Keratinocyte (primary cell): ENCODE measurements around the gene SCT. TPM values are rescaled to one million over a fixed set of nuclear protein-coding genes. Genes with fewer than 3 reads are reported as not detected.

ENCODE experiments used
- DNase-seq: peaks from one replicate; pipeline ENCODE4 v3.0.0-alpha.2; 2011; ENCODE audit warnings: low read depth, missing footprints, low spot score
- FAIRE-seq: peaks from 2 replicates; lab custom pipeline; 2011; peaks lifted over from hg19 to GRCh38; lab: Jason Lieb, UNC
- H2AFZ ChIP-seq: 2 replicates; pipeline ENCODE4 v1.6.0; 2012; ENCODE audit warnings: low read length, control low read depth, inconsistent platforms; ENCODE audit not compliant: control insufficient read depth
- H3K27ac ChIP-seq: 2 replicates; pipeline ENCODE4 v1.5.1; 2011; ENCODE audit warnings: low read length; ENCODE audit not compliant: control insufficient read depth, insufficient read depth
- H3K27me3 ChIP-seq: 3 replicates; pipeline ENCODE4 v1.6.0; 2011; ENCODE audit warnings: low read length; ENCODE audit not compliant: control insufficient read depth, insufficient read depth; ENCODE audit errors: extremely low read depth
- H3K36me3 ChIP-seq, 2 experiments: 2 replicates in 1 of 2; 3 replicates in 1 of 2; pipeline ENCODE4 v1.5.1; 2011; ENCODE audit warnings: low read length in 2 of 2, mild to moderate bottlenecking in 1 of 2; ENCODE audit not compliant: control insufficient read depth in 2 of 2, insufficient read depth in 2 of 2; ENCODE audit errors: extremely low read depth in 1 of 2
- H3K4me1 ChIP-seq: 3 replicates; pipeline ENCODE4 v1.5.1; 2011; ENCODE audit warnings: low read length; ENCODE audit not compliant: control insufficient read depth, insufficient read depth; ENCODE audit errors: extremely low read depth
- H3K4me2 ChIP-seq: 3 replicates; pipeline ENCODE4 v1.6.0; 2011; ENCODE audit warnings: low read depth, low read length; ENCODE audit not compliant: control insufficient read depth, insufficient read depth; ENCODE audit errors: extremely low read depth
- H3K4me3 ChIP-seq, 3 experiments: fragments of 200-600 bp in 1 of 3; sonication (generic) in 1 of 3; 2 replicates in 2 of 3; 3 replicates in 1 of 3; pipeline ENCODE4 v1.5.1; 2011 to 2016; ENCODE audit warnings: low read length in 3 of 3, mild to moderate bottlenecking in 3 of 3, control low read depth in 2 of 3, inconsistent platforms in 1 of 3, low read depth in 1 of 3, mixed read lengths in 1 of 3, mixed run types in 1 of 3, moderate library complexity in 1 of 3; ENCODE audit not compliant: control insufficient read depth in 2 of 3, insufficient read depth in 2 of 3; ENCODE audit errors: extremely low read depth in 1 of 3
- H3K79me2 ChIP-seq: 2 replicates; pipeline ENCODE4 v1.6.0; 2012; ENCODE audit warnings: low read length; ENCODE audit not compliant: control insufficient read depth, insufficient read depth
- H3K9ac ChIP-seq: 3 replicates; pipeline ENCODE4 v1.6.0; 2011; ENCODE audit warnings: low read length; ENCODE audit not compliant: control insufficient read depth, insufficient read depth; ENCODE audit errors: extremely low read depth
- H3K9me1 ChIP-seq: 3 replicates; pipeline ENCODE4 v1.6.0; 2011; ENCODE audit warnings: low read length; ENCODE audit not compliant: control insufficient read depth, insufficient read depth; ENCODE audit errors: extremely low read depth
- H3K9me3 ChIP-seq: 2 replicates; pipeline ENCODE4 v1.5.1; 2012; ENCODE audit warnings: low read depth, low read length; ENCODE audit not compliant: control insufficient read depth
- H4K20me1 ChIP-seq: 3 replicates; pipeline ENCODE4 v1.6.0; 2011; ENCODE audit warnings: low read length; ENCODE audit not compliant: control insufficient read depth, insufficient read depth; ENCODE audit errors: extremely low read depth
- EZH2 ChIP-seq: IDR thresholded peaks from one replicate; pipeline ENCODE4 v1.6.1; 2012; ENCODE audit warnings: inconsistent platforms, mild to moderate bottlenecking, low read length, moderate library complexity
- dilution Hi-C: fragments of 300-500 bp; cut with MboI; formaldehyde crosslinking; loops from one replicate; pipeline ENCODE4 v1.7.0; 2020; ENCODE audit warnings: low sequenced_read_pairs; ENCODE audit not compliant: extremely low pct_ligation_motif_present
- polyA plus RNA-seq, 5 experiments: library from polyadenylated mRNA; depleted of rRNA in 3 of 5; stranded (reverse) in 3 of 5; stranded (forward) in 1 of 5; unstranded in 1 of 5; fragments of >200 nt; gene quantifications; 1 replicate in 1 of 5; 2 replicates in 3 of 5; 3 replicates in 1 of 5; pipeline versions ENCODE4 v1.2.1 to v1.2.3, GENCODE V29; 2011 to 2012; ENCODE audit warnings: missing spikeins in 2 of 5, low read depth in 1 of 5, low replicate concordance in 1 of 5
- TF ChIP-seq, protein P1 (sequence below), 3 experiments: IDR thresholded peaks in 1 of 3; conservative IDR thresholded peaks in 1 of 3; optimal IDR thresholded peaks in 1 of 3; 2 replicates in 2 of 3; 3 replicates in 1 of 3; pipeline versions ENCODE3 to v1.5.1; 2011; ENCODE audit warnings: low read length in 3 of 3, mild to moderate bottlenecking in 3 of 3, moderate library complexity in 2 of 3, control low read depth in 1 of 3, inconsistent platforms in 1 of 3; ENCODE audit not compliant: insufficient read depth in 2 of 3; ENCODE audit errors: extremely low read depth in 1 of 3

Gene SCT
- polyA plus RNA-seq, 1 donor (not counting 4 experiments of a cell fraction or from before 2014, with no cell fraction given) = not detected

- Histone ChIP-seq H3K79me2 (no peaks in the 10 kb centered on the region), H3K9me1 (no peaks in the 10 kb centered on the region), H3K4me1 (no peaks in the 10 kb centered on the region), H2AFZ (no peak within 1 kb of the TSS), H3K36me3 (no peaks in the 10 kb centered on the region), H4K20me1 (no peaks in the 10 kb centered on the region), H3K27ac (no peak within 1 kb of the TSS), H3K9ac (no peak within 1 kb of the TSS), H3K4me3 (no peak within 1 kb of the TSS), H3K4me2 (no peak within 1 kb of the TSS), H3K9me3 (no peaks in the 10 kb centered on the region), H3K27me3 (no peaks in the 10 kb centered on the region)
- DNase-seq (no peak), FAIRE-seq (no peak)
- no peak for TF ChIP-seq EZH2
- TF ChIP-seq, protein P1, sequence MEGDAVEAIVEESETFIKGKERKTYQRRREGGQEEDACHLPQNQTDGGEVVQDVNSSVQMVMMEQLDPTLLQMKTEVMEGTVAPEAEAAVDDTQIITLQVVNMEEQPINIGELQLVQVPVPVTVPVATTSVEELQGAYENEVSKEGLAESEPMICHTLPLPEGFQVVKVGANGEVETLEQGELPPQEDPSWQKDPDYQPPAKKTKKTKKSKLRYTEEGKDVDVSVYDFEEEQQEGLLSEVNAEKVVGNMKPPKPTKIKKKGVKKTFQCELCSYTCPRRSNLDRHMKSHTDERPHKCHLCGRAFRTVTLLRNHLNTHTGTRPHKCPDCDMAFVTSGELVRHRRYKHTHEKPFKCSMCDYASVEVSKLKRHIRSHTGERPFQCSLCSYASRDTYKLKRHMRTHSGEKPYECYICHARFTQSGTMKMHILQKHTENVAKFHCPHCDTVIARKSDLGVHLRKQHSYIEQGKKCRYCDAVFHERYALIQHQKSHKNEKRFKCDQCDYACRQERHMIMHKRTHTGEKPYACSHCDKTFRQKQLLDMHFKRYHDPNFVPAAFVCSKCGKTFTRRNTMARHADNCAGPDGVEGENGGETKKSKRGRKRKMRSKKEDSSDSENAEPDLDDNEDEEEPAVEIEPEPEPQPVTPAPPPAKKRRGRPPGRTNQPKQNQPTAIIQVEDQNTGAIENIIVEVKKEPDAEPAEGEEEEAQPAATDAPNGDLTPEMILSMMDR (optimal IDR thresholded peaks at IDR 0.05 in 1 of 3, IDR thresholded peaks at IDR 0.05 in 1 of 3, conservative IDR thresholded peaks at IDR 0.05 in 1 of 3; ENCODE audit: extremely low read depth in 1 of 3, insufficient read depth in 2 of 3, low read length in 3 of 3) = no peak
- dilution Hi-C loops = no loop called here
Measured at GRCh38 chr11:624705-625635, 2.0 kb downstream of the SCT start, which contains the start of gene CDHR5. Gene CDHR5 (minus strand): TSS chr11:624955. CDS start chr11:624902, 53 bp downstream.

GRCh38 chr11:623999-624704, 2.8 kb downstream of the SCT start:
- H2AFZ ChIP-seq = no peak overlapping the region
- H3K27ac ChIP-seq = no peak overlapping the region
- H3K36me3 ChIP-seq = no peaks in the 10 kb centered on the region
- H3K4me3 ChIP-seq = no peak overlapping the region
- H3K9ac ChIP-seq = no peak overlapping the region
- H3K79me2 ChIP-seq = no peaks in the 10 kb centered on the region
- no peaks in the 10 kb centered on the region for H3K27me3 ChIP-seq
- H4K20me1 ChIP-seq = no peaks in the 10 kb centered on the region
- H3K4me2 ChIP-seq = no peak overlapping the region
- dilution Hi-C loops = no loop called here
- no peaks in the 10 kb centered on the region for H3K9me1 ChIP-seq
- DNase-seq (no peak), FAIRE-seq (no peak)
- TF ChIP-seq EZH2 = no peak
- TF ChIP-seq, protein P1 (optimal IDR thresholded peaks at IDR 0.05 in 1 of 3, IDR thresholded peaks at IDR 0.05 in 1 of 3, conservative IDR thresholded peaks at IDR 0.05 in 1 of 3; ENCODE audit: extremely low read depth in 1 of 3, insufficient read depth in 2 of 3, low read length in 3 of 3) = no peak
- H3K9me3 ChIP-seq = no peaks in the 10 kb centered on the region
- no peaks in the 10 kb centered on the region for H3K4me1 ChIP-seq
